Mononuclear cell (primary cell): ENCODE data around the gene DACH2. TPM values are rescaled to one million over a fixed set of nuclear protein-coding genes. Genes with fewer than 3 reads are reported as not detected.

ENCODE experiments used
- H3K27me3 ChIP-seq: 2 replicates; pipeline ENCODE4 v1.6.0; 2011; ENCODE audit warnings: low read length, control low read depth; ENCODE audit not compliant: insufficient read depth
- H3K4me1 ChIP-seq: 2 replicates; pipeline ENCODE4 v1.5.1; 2011; ENCODE audit warnings: mild to moderate bottlenecking, low read length, control low read depth; ENCODE audit not compliant: insufficient read depth
- H3K4me3 ChIP-seq: 2 replicates; pipeline ENCODE4 v1.5.1; 2011; ENCODE audit warnings: mild to moderate bottlenecking, low read length, moderate library complexity
- H3K9me3 ChIP-seq: 2 replicates; pipeline ENCODE4 v1.5.1; 2011; ENCODE audit warnings: low read depth, mild to moderate bottlenecking, control low read depth, low read length
- total RNA-seq: library from RNA; depleted of rRNA; stranded (reverse); fragments of >200 nt; gene quantifications from one replicate; pipeline ENCODE4 v1.2.3, GENCODE V29; 2012

The DACH2 gene
- total RNA-seq, 1 donor = under 0.01 TPM

GRCh38 chrX:86809651-86810050 lies 661.4 kb downstream of the DACH2 start:
- H3K4me1 ChIP-seq = no peaks in the 10 kb centered on the region
- no peaks in the 10 kb centered on the region for H3K9me3 ChIP-seq
- no peaks in the 10 kb centered on the region for H3K27me3 ChIP-seq
- no peak overlapping the region for H3K4me3 ChIP-seq

GRCh38 chrX:86829786-86830185 lies 681.5 kb downstream of the DACH2 start:
- Histone ChIP-seq H3K4me3 (no peak overlapping the region), H3K27me3 (no peaks in the 10 kb centered on the region), H3K9me3 (no peaks in the 10 kb centered on the region), H3K4me1 (no peaks in the 10 kb centered on the region)

GRCh38 chrX:86830685-86831084 lies 682.4 kb downstream of the DACH2 start:
- Histone ChIP-seq H3K9me3 (no peaks in the 10 kb centered on the region), H3K27me3 (no peaks in the 10 kb centered on the region), H3K4me1 (no peaks in the 10 kb centered on the region), H3K4me3 (no peak overlapping the region)

GRCh38 chrX:86845101-86845500 lies 696.9 kb downstream of the DACH2 start:
- no peaks in the 10 kb centered on the region for H3K27me3 ChIP-seq
- no peaks in the 10 kb centered on the region for H3K9me3 ChIP-seq
- no peak overlapping the region for H3K4me3 ChIP-seq
- no peaks in the 10 kb centered on the region for H3K4me1 ChIP-seq

Other genes with a start within 250 kb of the DACH2 start
- 5.0 TPM for gene CHM, start 100.9 kb upstream of the DACH2 start, total RNA-seq